Ishikawa (cell line): ENCODE data around the gene PROCA1.

Source experiments
- CEBPB ChIP-seq: IDR thresholded peaks from 2 replicates; pipeline ENCODE4 v1.6.1; 2012
- CREB1 ChIP-seq: IDR thresholded peaks from 2 replicates; pipeline ENCODE4 v1.6.1; 2012; ENCODE audit warnings: low read depth
- EGR1 ChIP-seq: IDR thresholded peaks from 2 replicates; pipeline ENCODE4 v1.6.1; 2012
- EP300 ChIP-seq: IDR thresholded peaks from 2 replicates; pipeline ENCODE4 v1.6.1; 2012; ENCODE audit warnings: borderline replicate concordance
- FOXM1 ChIP-seq: IDR thresholded peaks from 2 replicates; pipeline ENCODE4 v1.6.1; 2012; ENCODE audit warnings: low read depth, borderline replicate concordance
- MAX ChIP-seq: IDR thresholded peaks from 2 replicates; pipeline ENCODE4 v1.6.1; 2012
- NFIC ChIP-seq: IDR thresholded peaks from 2 replicates; pipeline ENCODE4 v1.6.1; 2012
- RAD21 ChIP-seq: IDR thresholded peaks from 2 replicates; pipeline ENCODE4 v1.6.1; 2012; ENCODE audit warnings: low read depth
- REST ChIP-seq: IDR thresholded peaks from 2 replicates; pipeline ENCODE4 v1.6.1; 2012; ENCODE audit warnings: low read depth, mild to moderate bottlenecking
- TAF1 ChIP-seq: IDR thresholded peaks from 2 replicates; pipeline ENCODE4 v1.6.1; 2012; ENCODE audit warnings: low read depth, mild to moderate bottlenecking
- TCF12 ChIP-seq: IDR thresholded peaks from 2 replicates; pipeline ENCODE4 v1.6.1; 2012; ENCODE audit warnings: low read depth
- TEAD4 ChIP-seq: IDR thresholded peaks from 2 replicates; pipeline ENCODE4 v1.6.1; 2012
- YY1 ChIP-seq: IDR thresholded peaks from 2 replicates; pipeline ENCODE4 v1.6.1; 2012; ENCODE audit warnings: low read depth
- ZBTB7A ChIP-seq: IDR thresholded peaks from 2 replicates; pipeline ENCODE4 v1.6.1; 2012; ENCODE audit warnings: low read depth
- TF ChIP-seq, protein P1 (sequence below): IDR thresholded peaks from 2 replicates; pipeline ENCODE4 v1.6.1; 2012

PROCA1 gene

DNA sequence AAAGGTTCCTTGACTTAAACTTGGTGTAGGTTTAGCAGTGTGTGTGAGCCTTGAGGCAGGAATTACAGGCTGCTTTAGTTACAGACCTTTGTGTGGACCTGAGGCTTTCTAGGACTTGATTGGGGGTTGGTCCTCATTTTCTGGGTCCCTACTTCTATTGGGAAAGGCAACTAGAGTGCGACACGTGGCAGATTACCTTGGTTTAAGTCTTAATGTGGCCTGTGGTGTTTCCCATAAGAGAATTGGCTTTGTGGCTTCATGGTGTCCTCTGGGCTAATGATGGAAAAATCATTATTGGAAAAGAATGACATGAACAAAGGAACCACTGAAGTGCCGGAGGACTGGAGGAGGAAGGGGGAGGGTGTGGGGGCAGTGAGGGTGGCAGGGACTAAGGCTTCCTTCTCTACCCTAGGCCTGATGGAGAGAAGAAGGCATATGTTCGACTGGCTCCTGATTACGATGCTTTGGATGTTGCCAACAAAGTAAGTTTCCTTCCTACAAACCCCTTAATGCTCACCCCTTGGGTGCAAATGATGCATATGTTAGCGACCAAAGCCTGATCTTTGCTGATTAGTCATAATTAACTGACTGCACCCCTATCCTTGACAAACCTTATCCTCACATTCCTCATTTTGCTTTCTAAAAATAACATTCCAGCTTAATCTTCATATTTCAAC is 11.6 kb upstream of the PROCA1 start:
- TF ChIP-seq YY1 (no peak), NFIC (no peak), REST (no peak), EGR1 (no peak), FOXM1 (no peak)

DNA sequence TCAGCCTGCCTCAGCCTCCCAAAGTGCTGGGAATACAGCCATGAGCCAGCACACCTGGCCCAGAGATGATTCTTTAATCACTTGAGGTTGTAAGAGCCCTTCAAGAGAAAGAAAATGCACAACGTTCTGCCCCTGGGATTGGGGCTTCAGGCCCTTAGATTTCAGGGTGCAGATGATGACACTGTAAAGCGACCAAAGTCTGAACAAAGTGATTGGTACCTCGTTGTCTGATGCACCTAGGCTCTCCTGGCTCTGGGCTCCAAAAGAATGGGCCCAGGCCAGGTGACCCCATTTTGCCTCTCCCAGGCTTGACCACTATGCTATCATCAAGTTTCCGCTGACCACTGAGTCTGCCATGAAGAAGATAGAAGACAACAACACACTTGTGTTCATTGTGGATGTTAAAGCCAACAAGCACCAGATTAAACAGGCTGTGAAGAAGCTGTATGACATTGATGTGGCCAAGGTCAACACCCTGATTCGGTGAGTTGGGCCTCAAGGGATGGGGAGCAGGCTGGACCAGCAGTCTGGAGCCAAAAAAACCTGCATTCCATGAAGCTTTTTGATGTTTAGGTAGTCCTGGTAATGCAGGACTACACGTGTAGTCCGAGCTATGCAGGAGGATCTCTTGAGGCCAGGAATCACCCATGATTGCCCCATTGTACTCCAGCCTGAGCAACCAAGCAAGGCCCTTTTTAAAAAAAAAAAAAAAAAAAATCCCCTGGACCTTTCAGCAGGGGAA is 10.9 kb upstream of the PROCA1 start:
- TF ChIP-seq, protein P1, sequence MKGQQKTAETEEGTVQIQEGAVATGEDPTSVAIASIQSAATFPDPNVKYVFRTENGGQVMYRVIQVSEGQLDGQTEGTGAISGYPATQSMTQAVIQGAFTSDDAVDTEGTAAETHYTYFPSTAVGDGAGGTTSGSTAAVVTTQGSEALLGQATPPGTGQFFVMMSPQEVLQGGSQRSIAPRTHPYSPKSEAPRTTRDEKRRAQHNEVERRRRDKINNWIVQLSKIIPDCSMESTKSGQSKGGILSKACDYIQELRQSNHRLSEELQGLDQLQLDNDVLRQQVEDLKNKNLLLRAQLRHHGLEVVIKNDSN, result no peak
- TF ChIP-seq CREB1, result no peak
- no peak for TF ChIP-seq EGR1
- no peak for TF ChIP-seq TCF12
- TF ChIP-seq ZBTB7A, result no peak
- no peak for TF ChIP-seq TEAD4

- no peak for TF ChIP-seq REST
- no peak for TF ChIP-seq TEAD4
- TF ChIP-seq NFIC, result no peak
- TF ChIP-seq EP300, result no peak
- TF ChIP-seq EGR1, result no peak
- TF ChIP-seq, protein P1, result no peak
- TF ChIP-seq MAX, result no peak
- TF ChIP-seq CEBPB, result no peak
- TF ChIP-seq RAD21, result no peak
- TF ChIP-seq FOXM1, result no peak
- no peak for TF ChIP-seq YY1
- TF ChIP-seq ZBTB7A, result no peak
- no peak for TF ChIP-seq CREB1
- no peak; the same call in 1 of the 2 replicates for TF ChIP-seq TAF1
- no peak for TF ChIP-seq TCF12
Measured at GRCh38 chr17:28720247-28720996, 8.7 kb upstream of the PROCA1 start.

DNA sequence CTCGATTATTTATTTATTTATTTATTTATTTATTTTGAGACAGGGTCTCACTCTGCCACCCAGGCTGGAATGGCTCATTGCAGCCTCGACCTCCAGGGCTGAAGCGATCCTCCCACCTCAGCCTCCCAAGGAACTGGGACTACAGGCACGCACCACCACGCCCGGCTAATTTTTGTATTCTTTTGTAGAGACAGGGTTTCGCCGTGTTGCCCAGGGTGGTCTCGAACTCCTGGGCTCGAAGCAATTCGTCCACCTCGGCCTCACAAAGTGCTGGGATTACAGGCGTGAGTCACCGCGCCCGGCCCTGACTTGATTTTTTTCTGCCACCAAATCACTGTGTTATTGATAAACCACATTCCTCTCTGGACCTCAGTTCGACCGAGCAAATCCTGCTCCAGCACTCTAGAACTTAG is 7.3 kb upstream of the PROCA1 start:
- TF ChIP-seq RAD21 (no peak), FOXM1 (no peak), EGR1 (no peak), YY1 (no peak), REST (no peak)
- TF ChIP-seq, protein P1, result no peak
